Activated naive CD4-positive, alpha-beta T cell treated with anti-CD3 and anti-CD28 coated beads, Interleukin-2, amount 10 ng/mL, durations not matched to agents 7 days and 5 days (primary cell): ENCODE data around the gene MEIKIN.
"Not testable (repeated sequence)": the region's sequence is repeated elsewhere in the genome, so short reads cannot be mapped to it uniquely, and the experiment has no call there.

Source experiments
- CTCF ChIA-PET: fragments of 350-600 bp; sonication (Branson Sonifier 250); formaldehyde crosslinking; loops from one replicate; lab custom pipeline; 2021; ENCODE audit warnings: antibody characterized with exemption; lab: Charles Lee
- DNase-seq: peaks from one replicate; pipeline ENCODE4 v3.0.0-alpha.2; 2020
- H3K27ac Mint-ChIP-seq: one replicate; pipeline ENCODE4 v1.8.0; 2021; ENCODE audit warnings: mild to moderate bottlenecking, moderate library complexity, mixed read lengths
- H3K27me3 Mint-ChIP-seq: one replicate; pipeline ENCODE4 v1.8.0; 2021; ENCODE audit warnings: mild to moderate bottlenecking, mixed read lengths
- H3K36me3 Mint-ChIP-seq: one replicate; pipeline ENCODE4 v1.8.0; 2021; ENCODE audit warnings: mixed read lengths
- H3K4me1 Mint-ChIP-seq: one replicate; pipeline ENCODE4 v1.8.0; 2021; ENCODE audit warnings: mixed read lengths
- H3K4me3 Mint-ChIP-seq: one replicate; pipeline ENCODE4 v1.8.0; 2021; ENCODE audit warnings: mild to moderate bottlenecking, moderate library complexity, mixed read lengths
- H3K9me3 Mint-ChIP-seq: one replicate; pipeline ENCODE4 v1.8.0; 2021; ENCODE audit warnings: mixed read lengths

The MEIKIN gene

DNA sequence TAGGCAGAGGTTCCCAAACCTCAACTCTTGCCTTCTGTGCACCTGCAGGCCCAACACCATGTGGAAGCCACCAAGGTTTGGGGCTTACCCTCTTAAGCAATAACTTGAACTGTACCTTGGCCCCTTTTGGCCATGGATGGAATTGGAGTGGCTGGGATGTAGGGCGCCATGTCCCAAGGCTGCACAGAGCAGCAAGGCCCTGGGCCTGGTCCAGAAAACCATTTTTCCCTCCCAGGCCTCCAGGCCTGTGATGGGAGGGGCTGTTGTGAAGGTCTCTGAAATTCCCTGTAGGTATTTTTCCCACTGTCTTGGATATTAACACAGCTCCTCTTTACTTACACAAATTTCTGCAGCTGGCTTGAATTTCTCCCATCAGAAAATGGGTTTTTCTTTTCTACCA is 102.5 kb downstream of the MEIKIN start:
- CTCF ChIA-PET, H3K4me3 Mint-ChIP-seq, DNase-seq, H3K4me1 Mint-ChIP-seq, H3K27ac Mint-ChIP-seq: not testable (repeated sequence)
- H3K27me3 Mint-ChIP-seq, result peaks cover 11% of the 10 kb centered on the region
- H3K36me3 Mint-ChIP-seq, result peaks cover 20% of the 10 kb centered on the region
- H3K9me3 Mint-ChIP-seq, result peaks cover 54% of the 10 kb centered on the region

DNA sequence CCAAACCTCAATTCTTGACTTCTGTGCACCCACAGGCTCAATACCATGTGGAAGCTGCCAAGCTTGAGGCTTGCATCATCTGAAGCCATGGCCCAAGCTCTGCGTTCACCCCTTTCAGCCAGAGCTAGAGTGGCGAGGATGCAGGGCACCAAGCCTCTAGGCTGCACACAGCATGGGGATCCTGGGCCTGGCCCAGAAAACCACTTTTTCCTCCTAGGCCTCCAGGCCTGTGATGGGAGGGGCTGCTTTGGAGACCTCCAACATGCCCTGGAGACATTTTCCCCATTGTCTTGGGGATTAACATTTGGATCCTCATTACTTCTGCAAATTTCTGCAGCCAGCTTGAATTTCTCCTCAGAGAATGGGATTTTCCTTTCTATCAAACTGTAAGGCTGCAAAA is 112.8 kb downstream of the MEIKIN start:
- Mint-ChIP-seq H3K27me3 (peaks cover 13% of the 10 kb centered on the region), H3K9me3 (peaks cover 17% of the 10 kb centered on the region)
- H3K4me3 Mint-ChIP-seq, CTCF ChIA-PET, H3K4me1 Mint-ChIP-seq, H3K27ac Mint-ChIP-seq, DNase-seq, H3K36me3 Mint-ChIP-seq: not testable (repeated sequence)

DNA sequence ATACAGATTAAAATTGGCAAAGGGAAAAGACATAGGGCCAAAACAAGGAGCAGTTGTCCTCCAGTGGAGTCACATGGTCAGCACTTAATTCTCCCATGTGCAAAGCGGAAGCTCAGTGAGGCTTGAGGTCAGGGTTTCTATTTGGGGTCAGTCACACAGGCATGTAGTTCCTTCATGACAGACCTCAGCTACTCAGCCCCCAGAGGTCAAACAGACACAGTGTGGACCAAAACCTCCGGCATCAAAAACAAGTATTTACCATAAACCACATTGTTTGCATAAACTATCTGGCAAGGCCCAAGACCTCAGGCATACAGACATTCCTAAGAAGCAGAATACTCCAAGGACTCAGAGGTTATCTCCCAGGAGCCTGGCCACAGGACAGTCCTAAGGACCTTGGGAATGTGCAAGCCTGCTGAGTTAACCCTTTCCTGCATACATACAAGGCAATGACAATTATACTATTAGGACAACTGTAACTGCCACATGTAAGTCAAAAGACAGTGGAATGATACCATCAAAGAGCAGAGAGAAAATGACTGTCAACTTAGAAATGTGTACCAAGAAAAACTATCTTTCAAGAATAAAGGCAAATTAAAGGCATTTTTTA is 120.0 kb downstream of the MEIKIN start:
- Mint-ChIP-seq H3K36me3 (peaks cover 4% of the 10 kb centered on the region), H3K9me3 (peaks cover 3% of the 10 kb centered on the region), H3K4me1 (peaks cover 10% of the 10 kb centered on the region), H3K27ac (no peak overlapping the region), H3K4me3 (no peak overlapping the region), H3K27me3 (peaks cover 16% of the 10 kb centered on the region)
- no peak for DNase-seq
- CTCF ChIA-PET, result no interaction called here

DNA sequence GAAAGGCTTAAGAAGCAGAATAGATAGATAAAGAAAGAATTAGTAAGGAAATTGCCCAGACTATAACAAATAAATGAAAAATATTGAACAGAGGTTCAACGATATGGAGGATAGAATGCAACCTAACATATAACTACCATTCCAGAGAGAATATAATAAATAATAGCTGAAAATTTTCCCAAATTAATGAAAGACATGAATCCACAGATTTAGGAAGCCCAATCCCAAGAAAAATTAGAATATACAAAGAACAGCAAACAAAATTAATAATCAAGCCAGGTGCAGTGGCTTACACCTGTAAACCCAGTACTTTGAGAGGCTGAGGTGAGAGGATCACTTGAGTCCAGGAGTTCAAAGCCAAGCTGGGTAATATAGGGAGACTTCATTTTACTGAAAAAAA is 120.8 kb downstream of the MEIKIN start:
- H3K4me3 Mint-ChIP-seq, result no peak overlapping the region
- peaks cover 4% of the 10 kb centered on the region for H3K4me1 Mint-ChIP-seq
- H3K27ac Mint-ChIP-seq, result no peak overlapping the region
- CTCF ChIA-PET, result no interaction called here
- H3K27me3 Mint-ChIP-seq, result peaks cover 16% of the 10 kb centered on the region
- no peak for DNase-seq
- peaks cover 3% of the 10 kb centered on the region for H3K9me3 Mint-ChIP-seq
- H3K36me3 Mint-ChIP-seq, result peaks cover 4% of the 10 kb centered on the region

DNA sequence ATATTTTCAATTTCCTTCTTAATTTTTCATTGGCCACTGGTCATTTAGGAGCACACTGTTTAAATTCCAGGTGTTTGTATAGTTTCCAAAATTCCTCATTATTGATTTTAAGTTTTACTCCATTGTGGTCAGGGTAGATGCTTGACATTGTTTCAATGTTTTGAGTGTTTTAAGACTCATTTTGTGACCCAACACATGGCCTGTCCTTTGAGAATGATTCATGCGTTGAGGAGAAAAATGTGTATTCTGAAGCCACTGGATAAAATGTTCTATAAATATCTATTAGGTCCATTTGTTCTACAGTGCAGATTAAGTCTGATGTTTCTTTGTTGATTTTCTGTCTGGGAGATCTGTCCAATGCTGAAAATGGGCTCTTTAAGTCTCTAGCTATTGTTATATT is 124.2 kb downstream of the MEIKIN start:
- Mint-ChIP-seq H3K36me3 (peaks cover 2% of the 10 kb centered on the region), H3K27me3 (peaks cover 16% of the 10 kb centered on the region), H3K4me3 (no peak overlapping the region), H3K4me1 (peaks cover 7% of the 10 kb centered on the region), H3K27ac (no peak overlapping the region), H3K9me3 (peaks cover 1% of the 10 kb centered on the region)
- CTCF ChIA-PET, result no interaction called here
- DNase-seq, result no peak

DNA sequence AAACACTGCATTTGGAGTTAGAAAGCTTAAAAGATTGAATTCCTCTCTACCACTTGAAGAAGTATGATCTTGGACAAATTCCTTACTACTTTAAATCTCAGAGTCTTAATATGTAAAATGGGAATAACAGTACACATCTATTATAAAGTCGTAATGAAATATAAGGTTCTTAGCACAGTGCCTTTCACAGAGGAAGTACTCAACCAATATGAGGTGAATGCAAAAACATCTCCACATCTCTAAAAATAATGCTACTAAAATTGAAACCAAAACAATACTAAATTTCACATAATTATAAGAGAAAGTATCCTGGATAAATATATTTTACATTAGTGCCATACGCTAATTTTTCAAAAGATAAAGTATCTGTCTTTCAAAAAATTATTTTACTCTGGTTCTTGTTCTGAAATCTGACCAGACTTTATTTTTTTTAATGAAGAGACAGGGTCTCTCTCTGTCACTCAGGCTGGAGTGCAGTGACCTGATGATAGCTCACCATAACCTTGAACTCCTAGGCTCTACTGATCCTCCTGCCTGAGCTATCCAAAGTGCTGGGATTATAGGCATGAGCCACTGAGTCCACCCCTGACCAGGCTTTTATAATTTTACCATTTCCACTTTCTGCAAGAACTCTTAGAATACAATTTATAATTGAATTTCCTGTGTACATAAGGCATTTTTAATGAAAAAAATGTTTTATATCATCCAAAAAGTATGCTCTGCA is 127.3 kb downstream of the MEIKIN start:
- CTCF ChIA-PET, result no interaction called here
- H3K4me3 Mint-ChIP-seq, result no peak overlapping the region
- no peak for DNase-seq
- H3K9me3 Mint-ChIP-seq, result no peaks in the 10 kb centered on the region
- H3K27me3 Mint-ChIP-seq, result peaks cover 16% of the 10 kb centered on the region
- H3K27ac Mint-ChIP-seq, result no peak overlapping the region
- H3K4me1 Mint-ChIP-seq, result peaks cover 7% of the 10 kb centered on the region
- peaks cover 2% of the 10 kb centered on the region for H3K36me3 Mint-ChIP-seq

DNA sequence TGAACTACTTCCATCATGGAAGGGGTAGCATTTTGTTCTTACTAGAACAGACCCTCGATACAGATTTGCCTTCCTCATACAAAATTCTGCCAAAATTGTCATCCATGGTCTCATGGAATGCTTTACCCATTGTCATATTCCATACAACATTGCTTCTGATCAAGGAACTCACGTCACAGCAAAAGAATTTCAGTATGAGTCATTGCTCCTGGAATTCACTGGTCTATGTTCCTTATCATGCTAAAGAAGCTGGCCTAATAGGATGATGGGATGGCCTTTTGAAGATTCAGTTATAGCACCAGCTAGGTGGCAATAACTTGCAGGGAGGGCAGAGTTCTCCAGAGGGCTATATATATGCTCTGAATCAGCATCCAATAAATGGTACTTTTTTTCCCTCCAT is 130.5 kb downstream of the MEIKIN start:
- Mint-ChIP-seq H3K27ac (no peak overlapping the region), H3K4me3 (no peak overlapping the region), H3K9me3 (no peaks in the 10 kb centered on the region), H3K36me3 (no peaks in the 10 kb centered on the region), H3K4me1 (peaks cover 10% of the 10 kb centered on the region), H3K27me3 (no peaks in the 10 kb centered on the region)
- CTCF ChIA-PET, result interaction anchor here (0.5 to 1.5 kb wide), 2 partner anchors 107 to 225 kb away, joined by 5 to 6 read pairs; no protein-coding TSS in a partner anchor
- DNase-seq, result no peak

DNA sequence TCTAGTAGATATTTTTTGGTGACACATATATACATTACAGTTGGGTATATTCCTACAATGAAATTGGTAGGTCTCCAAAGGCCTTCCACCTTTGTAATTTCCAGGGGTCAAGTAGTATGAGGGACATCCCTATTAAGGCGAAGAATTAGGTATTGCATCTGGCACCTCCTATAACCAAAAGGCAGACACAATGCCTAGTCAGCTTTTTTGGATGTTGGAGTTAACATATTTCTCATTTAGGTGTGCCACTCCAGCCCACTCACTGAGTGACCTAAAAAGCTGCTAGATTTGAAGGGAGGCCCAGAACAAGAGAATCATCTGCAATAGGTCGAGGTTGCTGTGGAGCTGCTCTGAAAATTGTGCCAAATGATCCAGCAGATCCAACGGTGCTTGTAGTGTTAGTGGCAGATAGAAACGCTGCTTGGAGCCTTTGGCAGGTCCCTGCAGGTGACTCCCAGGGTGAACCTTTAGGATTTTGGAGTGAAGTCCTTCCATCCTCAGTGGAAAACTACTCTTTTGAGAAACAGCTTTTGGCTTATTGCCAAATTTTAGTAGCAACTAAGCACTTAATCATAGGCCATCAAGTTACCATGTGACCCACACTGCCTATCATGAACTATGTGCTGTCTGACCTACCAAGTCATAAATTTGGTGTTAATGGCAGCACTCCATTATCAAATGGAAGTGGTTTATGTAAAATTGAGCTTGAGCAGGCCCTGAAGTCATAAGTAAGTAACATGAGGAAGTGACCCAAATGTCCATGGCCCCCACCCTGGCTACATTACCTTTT is 132.9 kb downstream of the MEIKIN start:
- CTCF ChIA-PET, result interaction anchor here (3.2 to 5.7 kb wide), 3 partner anchors 195 to 250 kb away, joined by 16 to 98 read pairs (median 29); partner anchors contain the start of gene IL3
- DNase-seq, result no peak
- H3K4me1 Mint-ChIP-seq, result peaks cover 4% of the 10 kb centered on the region
- H3K9me3 Mint-ChIP-seq, result no peaks in the 10 kb centered on the region
- H3K27me3 Mint-ChIP-seq, result peaks cover 1% of the 10 kb centered on the region
- H3K4me3 Mint-ChIP-seq, result no peak overlapping the region
- H3K36me3 Mint-ChIP-seq, result no peaks in the 10 kb centered on the region
- H3K27ac Mint-ChIP-seq, result no peak overlapping the region

DNA sequence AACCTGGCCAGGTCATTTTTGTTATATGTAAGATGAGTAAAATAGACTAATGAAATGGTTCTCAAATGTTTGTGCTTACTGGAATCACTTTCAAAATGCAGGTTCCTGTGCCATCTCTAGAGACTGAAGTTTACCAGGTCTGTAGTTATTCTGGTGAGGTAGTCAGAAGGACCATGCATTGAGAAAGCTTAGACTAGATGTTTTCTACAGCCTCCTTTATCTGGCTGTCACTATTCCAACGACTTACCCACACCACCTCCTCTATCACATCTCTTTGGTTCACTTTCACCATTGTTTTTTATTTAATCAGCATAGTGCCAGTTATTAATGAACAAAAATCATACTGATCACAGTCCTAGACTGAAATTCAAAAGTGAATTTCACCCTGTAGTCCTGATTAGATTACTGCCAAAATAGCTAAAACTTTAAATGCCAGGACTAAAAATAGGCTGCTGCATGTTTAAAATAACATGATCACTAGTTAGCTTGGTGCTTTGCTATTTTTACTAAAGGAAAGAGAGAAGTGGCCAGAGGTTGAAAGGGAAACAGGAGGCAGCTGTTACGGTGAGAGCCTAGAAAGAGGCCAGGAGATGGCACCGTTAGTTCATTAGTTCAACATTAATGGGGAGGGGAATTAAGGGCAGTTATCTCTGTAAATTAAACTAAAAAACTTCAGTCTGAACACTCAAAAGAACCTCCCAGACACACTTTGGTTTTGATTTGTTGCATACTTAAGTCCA is 134.8 kb downstream of the MEIKIN start:
- CTCF ChIA-PET, result interaction anchor here (0.6 to 5.7 kb wide), 9 partner anchors 11 to 299 kb away, joined by 3 to 98 read pairs (median 4); partner anchors contain the start of genes ACSL6, IL3 and MEIKIN
- H3K36me3 Mint-ChIP-seq, result no peaks in the 10 kb centered on the region
- peaks cover 5% of the 10 kb centered on the region for H3K27me3 Mint-ChIP-seq
- no peak overlapping the region for H3K4me3 Mint-ChIP-seq
- H3K9me3 Mint-ChIP-seq, result no peaks in the 10 kb centered on the region
- H3K27ac Mint-ChIP-seq, result no peak overlapping the region
- H3K4me1 Mint-ChIP-seq, result peaks cover 3% of the 10 kb centered on the region
- peak; percentile 27 for DNase-seq

DNA sequence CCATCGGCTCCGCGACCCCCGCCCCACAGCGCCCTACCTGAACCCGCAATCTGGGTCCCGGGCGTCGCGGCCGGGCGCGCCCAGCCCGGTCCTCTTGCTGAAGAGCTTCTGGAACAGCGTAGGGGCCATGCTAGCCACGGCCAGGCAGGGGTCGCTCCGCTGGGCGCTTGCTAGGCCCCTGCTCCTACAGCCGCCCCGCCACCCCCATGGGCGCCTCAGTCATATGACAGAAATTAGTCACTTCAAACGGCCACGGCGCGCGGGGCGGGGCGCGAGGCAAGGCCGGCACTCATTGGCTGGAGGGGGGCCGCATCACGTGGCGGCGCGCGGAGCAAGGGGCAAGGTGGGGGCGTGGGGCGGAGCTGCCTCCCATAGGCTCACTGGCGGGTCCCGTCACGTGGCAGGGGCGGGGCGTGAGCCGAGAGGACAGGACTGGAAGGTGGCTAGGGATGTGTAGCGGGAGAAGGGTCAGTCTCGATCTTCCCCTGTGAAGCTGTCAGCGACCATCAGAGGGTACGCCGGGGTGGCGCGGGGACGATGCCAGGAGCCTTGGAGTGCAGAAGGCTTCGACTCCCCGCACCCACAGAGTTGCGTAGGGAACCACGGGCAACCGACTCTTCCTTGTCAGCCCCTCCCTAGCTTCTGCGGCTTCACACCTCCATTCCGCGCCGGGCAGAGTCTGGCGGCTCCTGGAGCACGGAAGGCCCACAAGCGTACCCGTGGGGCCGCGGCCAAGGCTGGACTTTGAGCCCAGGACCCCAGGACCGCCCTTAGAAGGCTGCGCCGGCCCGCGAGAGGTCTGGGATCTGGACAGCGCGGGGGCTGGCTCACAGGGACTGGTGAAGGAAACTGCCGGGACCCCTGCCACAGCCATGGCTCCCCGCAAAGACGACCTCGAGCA is 148.4 kb downstream of the MEIKIN start, which contains the start of gene FNIP1:
Gene FNIP1, minus strand, starts transcription at position 225 of the 901 bp plus-strand sequence. Its CDS starts 96 bp downstream, at position 129.
- CTCF ChIA-PET, result interaction anchor here (0.6 to 2.9 kb wide), 4 partner anchors 102 to 380 kb away, joined by 3 to 13 read pairs (median 6); no protein-coding TSS in a partner anchor
- Mint-ChIP-seq H3K4me3 (peak within 1 kb of the TSS; percentile 98), H3K4me1 (peaks cover 32% of the 10 kb centered on the region), H3K36me3 (peaks cover 22% of the 10 kb centered on the region), H3K27me3 (peaks cover 11% of the 10 kb centered on the region), H3K27ac (peak within 1 kb of the TSS; percentile 95), H3K9me3 (no peaks in the 10 kb centered on the region)
- DNase-seq, result peak; percentile 99

DNA sequence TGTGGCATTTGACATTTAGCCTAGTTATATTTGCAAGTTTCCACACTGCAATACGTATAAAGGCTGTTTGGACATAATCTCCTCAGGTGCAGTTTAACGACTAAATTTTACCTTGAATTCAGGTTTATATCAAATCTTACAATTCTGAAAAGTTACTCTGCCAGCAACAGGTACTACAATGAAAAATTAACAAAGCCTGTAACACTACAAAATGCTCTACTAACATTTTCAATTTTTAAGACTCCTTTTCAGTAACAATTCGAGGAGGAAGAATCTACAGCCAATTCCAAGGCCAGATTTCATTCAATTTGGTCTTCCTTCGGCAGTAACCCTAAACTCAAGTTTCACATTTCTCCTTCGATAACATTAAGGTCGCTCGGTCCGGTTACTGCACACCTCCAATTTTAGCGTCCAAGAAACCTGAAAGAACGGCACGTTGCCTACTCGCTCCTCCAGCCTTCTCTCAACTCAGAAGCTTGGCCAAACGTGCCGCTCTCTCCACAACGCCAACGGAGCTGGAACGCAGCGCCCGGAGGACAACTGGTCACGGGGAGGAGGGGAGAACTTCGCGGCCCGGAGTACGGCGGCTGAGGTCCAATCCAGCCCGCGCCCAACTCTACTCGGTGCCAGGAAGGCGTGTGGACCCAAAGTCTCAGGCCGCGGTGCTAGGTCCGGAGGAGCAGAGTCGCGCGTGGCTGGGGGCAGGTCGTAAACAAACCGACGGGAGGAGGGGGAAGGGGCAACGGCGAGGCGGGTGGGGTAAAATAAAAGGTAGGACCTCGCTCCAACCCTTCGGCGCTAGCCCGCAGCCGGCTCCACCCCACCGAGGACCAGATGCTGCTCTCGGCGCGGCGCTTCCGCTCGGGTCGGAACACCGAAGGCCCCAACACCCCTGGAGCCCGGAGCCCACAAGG is 149.3 kb downstream of the MEIKIN start:
- Mint-ChIP-seq H3K4me3 (peak overlapping the region; percentile 98), H3K9me3 (no peaks in the 10 kb centered on the region), H3K27me3 (peaks cover 7% of the 10 kb centered on the region), H3K27ac (peak overlapping the region; percentile 95), H3K36me3 (peaks cover 22% of the 10 kb centered on the region), H3K4me1 (peaks cover 33% of the 10 kb centered on the region)
- CTCF ChIA-PET, result interaction anchor here (0.6 to 2.9 kb wide), 4 partner anchors 101 to 381 kb away, joined by 3 to 13 read pairs (median 6); no protein-coding TSS in a partner anchor
- peak; percentile 68 for DNase-seq

DNA sequence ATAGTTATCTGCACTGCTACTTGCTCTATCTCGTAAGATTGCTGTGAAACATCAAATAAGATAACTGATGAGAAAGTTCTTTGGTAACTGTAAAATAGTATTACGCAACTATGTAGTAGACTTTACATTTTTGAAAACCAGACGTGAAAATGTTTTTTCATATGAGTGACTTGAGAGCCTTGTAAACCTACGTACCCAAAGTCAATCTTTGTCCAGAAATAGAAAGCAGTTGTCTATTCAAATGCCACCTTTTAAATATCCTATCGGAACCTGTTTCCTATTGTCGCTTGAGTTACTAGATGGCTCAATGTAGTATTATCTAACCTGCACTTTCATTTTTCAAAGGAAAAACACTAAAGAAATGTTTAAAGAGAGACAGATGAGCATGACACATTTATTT is 150.2 kb downstream of the MEIKIN start:
- Mint-ChIP-seq H3K9me3 (no peaks in the 10 kb centered on the region), H3K4me1 (peaks cover 37% of the 10 kb centered on the region), H3K27ac (peak overlapping the region; percentile 75), H3K4me3 (peak overlapping the region; percentile 98), H3K36me3 (peaks cover 26% of the 10 kb centered on the region), H3K27me3 (peaks cover 7% of the 10 kb centered on the region)
- CTCF ChIA-PET, result interaction anchor here (0.8 kb wide), 1 partner anchor 206 kb away, joined by 3 read pairs; no protein-coding TSS in a partner anchor
- no peak for DNase-seq
